ENCODE results near the gene PTPRD.

PTPRD gene

GRCh38 chr9:10173561-10173960 is 439.2 kb downstream of the PTPRD start:
- DNase-seq (ENCODE audit: low read depth), result no peak

- no peak for DNase-seq (ENCODE audit: low read depth)
Observed at GRCh38 chr9:10172476-10172875, 440.3 kb downstream of the PTPRD start.

- DNase-seq (ENCODE audit: low read depth), result no peak
Observed at GRCh38 chr9:10168241-10168640, 444.6 kb downstream of the PTPRD start.

- no peak for DNase-seq (ENCODE audit: low read depth)
Observed at GRCh38 chr9:10148796-10149195, 464.0 kb downstream of the PTPRD start.

- no peak for DNase-seq (ENCODE audit: low read depth)
Observed at GRCh38 chr9:10146517-10147331, 466.1 kb downstream of the PTPRD start.

GRCh38 chr9:10144355-10144754 is 468.4 kb downstream of the PTPRD start:
- DNase-seq (ENCODE audit: low read depth), result no peak

- no peak for DNase-seq (ENCODE audit: low read depth)
Observed at GRCh38 chr9:10135553-10135952, 477.2 kb downstream of the PTPRD start.

GRCh38 chr9:10134266-10134665 is 478.5 kb downstream of the PTPRD start:
- DNase-seq (ENCODE audit: low read depth), result no peak

- DNase-seq (ENCODE audit: low read depth), result no peak
Observed at GRCh38 chr9:10130061-10130675, 482.6 kb downstream of the PTPRD start.

GRCh38 chr9:10127867-10128266 is 484.9 kb downstream of the PTPRD start:
- no peak for DNase-seq (ENCODE audit: low read depth)

- DNase-seq (ENCODE audit: low read depth), result no peak
Observed at GRCh38 chr9:10112798-10113197, 500.0 kb downstream of the PTPRD start.

GRCh38 chr9:10112070-10112469 is 500.7 kb downstream of the PTPRD start:
- DNase-seq (ENCODE audit: low read depth), result no peak

GRCh38 chr9:10108815-10109214 is 504.0 kb downstream of the PTPRD start:
- DNase-seq (ENCODE audit: low read depth), result no peak

GRCh38 chr9:10104774-10105173 is 508.0 kb downstream of the PTPRD start:
- no peak for DNase-seq (ENCODE audit: low read depth)

GRCh38 chr9:10095208-10095607 is 517.6 kb downstream of the PTPRD start:
- no peak for DNase-seq (ENCODE audit: low read depth)

GRCh38 chr9:10094563-10094962 is 518.2 kb downstream of the PTPRD start:
- DNase-seq (ENCODE audit: low read depth), result no peak

- no peak for DNase-seq (ENCODE audit: low read depth)
Observed at GRCh38 chr9:10080012-10080411, 532.8 kb downstream of the PTPRD start.

- DNase-seq (ENCODE audit: low read depth), result no peak
Observed at GRCh38 chr9:10079284-10079964, 533.4 kb downstream of the PTPRD start.

GRCh38 chr9:10071579-10071978 is 541.2 kb downstream of the PTPRD start:
- no peak for DNase-seq (ENCODE audit: low read depth)

- DNase-seq (ENCODE audit: low read depth), result no peak
Observed at GRCh38 chr9:10062629-10063395, 550.0 kb downstream of the PTPRD start.

GRCh38 chr9:10059044-10059443 is 553.8 kb downstream of the PTPRD start:
- DNase-seq (ENCODE audit: low read depth), result no peak

- no peak for DNase-seq (ENCODE audit: low read depth)
Observed at GRCh38 chr9:10055886-10056395, 556.9 kb downstream of the PTPRD start.
